CD14-positive monocyte (primary cell): ENCODE results near the gene CNOT6L. TPM values are rescaled to one million over a fixed set of nuclear protein-coding genes. Genes with fewer than 3 reads are reported as not detected.

Source experiments
- DNase-seq, 3 donors: peaks; one replicate each; pipeline ENCODE4 v3.0.0-alpha.2; 2011 to 2022
- H2AFZ ChIP-seq: 2 replicates; pipeline ENCODE4 v1.6.0; 2012; ENCODE audit warnings: mild to moderate bottlenecking, low read depth, low read length, inconsistent platforms; ENCODE audit not compliant: insufficient read depth, poor library complexity, severe bottlenecking
- H3K27ac ChIP-seq, 2 donors: 1 replicate in 1 of 2; 2 replicates in 1 of 2; pipeline ENCODE4 v1.5.1; 2012 to 2013; ENCODE audit warnings: low read length in 2 of 2, control low read depth in 1 of 2, inconsistent platforms in 1 of 2, low read depth in 1 of 2, mild to moderate bottlenecking in 1 of 2
- H3K27me3 ChIP-seq, 2 donors: one replicate each; pipeline versions ENCODE4 v1.6.0 to v1.6.1; 2011 to 2013; ENCODE audit warnings: low read length in 2 of 2; ENCODE audit not compliant: control insufficient read depth in 2 of 2, insufficient read depth in 2 of 2
- H3K36me3 ChIP-seq, 2 donors: replicated peaks in 1 of 2; 1 replicate in 1 of 2; 2 replicates in 1 of 2; pipeline versions ENCODE4 v1.5.1 to v1.6.1; 2012 to 2013; ENCODE audit warnings: low read length in 2 of 2, control low read depth in 1 of 2, inconsistent platforms in 1 of 2, mild to moderate bottlenecking in 1 of 2; ENCODE audit not compliant: insufficient read depth in 2 of 2, control insufficient read depth in 1 of 2
- H3K4me1 ChIP-seq, 2 donors: 1 replicate in 1 of 2; 2 replicates in 1 of 2; pipeline versions ENCODE4 v1.5.1 to v1.6.1; 2012 to 2013; ENCODE audit warnings: low read length in 2 of 2, control low read depth in 1 of 2, inconsistent platforms in 1 of 2, mild to moderate bottlenecking in 1 of 2, moderate library complexity in 1 of 2; ENCODE audit not compliant: insufficient read depth in 2 of 2, control insufficient read depth in 1 of 2
- H3K4me2 ChIP-seq: replicated peaks from 2 replicates; pipeline ENCODE3; 2012; ENCODE audit warnings: low read length, moderate library complexity, mild to moderate bottlenecking; ENCODE audit not compliant: poor library complexity, severe bottlenecking; ENCODE audit errors: extremely low read depth
- H3K4me3 ChIP-seq, 3 experiments: fragments of 200-600 bp in 1 of 3; sonication (generic) in 1 of 3; replicated peaks in 1 of 3; 1 replicate in 2 of 3; 2 replicates in 1 of 3; pipeline ENCODE4 v1.5.1; 2011 to 2013; ENCODE audit warnings: low read length in 3 of 3, mild to moderate bottlenecking in 3 of 3, control low read depth in 2 of 3, low read depth in 2 of 3, inconsistent platforms in 1 of 3, moderate library complexity in 1 of 3
- H3K79me2 ChIP-seq: 2 replicates; pipeline ENCODE4 v1.6.0; 2012; ENCODE audit warnings: mild to moderate bottlenecking, control low read depth, inconsistent platforms, low read length, moderate library complexity; ENCODE audit not compliant: insufficient read depth
- H3K9ac ChIP-seq: 2 replicates; pipeline ENCODE4 v1.6.0; 2017; ENCODE audit warnings: low read length, mild to moderate bottlenecking; ENCODE audit not compliant: insufficient read depth, poor library complexity, severe bottlenecking
- H3K9me3 ChIP-seq, 2 donors: replicated peaks in 1 of 2; 1 replicate in 1 of 2; 2 replicates in 1 of 2; pipeline versions ENCODE4 v1.5.1 to v1.6.1; 2012 to 2013; ENCODE audit warnings: low read length in 2 of 2, control low read depth in 1 of 2; ENCODE audit not compliant: control insufficient read depth in 1 of 2, insufficient read depth in 1 of 2
- H4K20me1 ChIP-seq: 2 replicates; pipeline ENCODE4 v1.6.0; 2012; ENCODE audit warnings: mild to moderate bottlenecking, low read length, control low read depth, moderate library complexity; ENCODE audit not compliant: insufficient read depth
- H3K27ac Mint-ChIP-seq, 7 donors: one replicate each; pipeline ENCODE4 v1.8.0; 2020; ENCODE audit warnings: mild to moderate bottlenecking in 7 of 7, mixed read lengths in 7 of 7, moderate library complexity in 6 of 7, inconsistent platforms in 2 of 7
- H3K27me3 Mint-ChIP-seq, 3 donors: one replicate each; pipeline ENCODE4 v1.8.0; 2021 to 2022; ENCODE audit warnings: low read depth in 3 of 3, mild to moderate bottlenecking in 3 of 3, mixed read lengths in 3 of 3, moderate library complexity in 3 of 3, inconsistent platforms in 1 of 3
- H3K36me3 Mint-ChIP-seq, 2 donors: one replicate each; pipeline ENCODE4 v1.8.0; 2020; ENCODE audit warnings: mixed read lengths in 2 of 2, inconsistent platforms in 1 of 2, mild to moderate bottlenecking in 1 of 2
- H3K4me1 Mint-ChIP-seq: one replicate; pipeline ENCODE4 v1.8.0; 2020; ENCODE audit warnings: mild to moderate bottlenecking, mixed read lengths
- H3K4me3 Mint-ChIP-seq, 2 donors: one replicate each; pipeline ENCODE4 v1.8.0; 2020; ENCODE audit warnings: mild to moderate bottlenecking in 2 of 2, mixed read lengths in 2 of 2, moderate library complexity in 1 of 2
- H3K9me3 Mint-ChIP-seq, 7 donors: one replicate each; pipeline ENCODE4 v1.8.0; 2020 to 2022; ENCODE audit warnings: mixed read lengths in 7 of 7, mild to moderate bottlenecking in 6 of 7, moderate library complexity in 6 of 7, inconsistent platforms in 2 of 7
- WGBS: methylation state at CpG from one replicate; pipeline ENCODE4 v1.1.5; 2013; ENCODE audit warnings: missing lambda C conversion rate; ENCODE audit not compliant: insufficient coverage; 5-methylcytosine and 5-hydroxymethylcytosine counted together
- intact Hi-C, 2 donors: fragments of 100-400 bp; cut with micrococcal nuclease; formaldehyde crosslinking; loops; one replicate each; pipeline versions ENCODE4 v1.15.0 to v1.15.1; 2023
- polyA plus RNA-seq, 3 donors: library from polyadenylated mRNA; depleted of rRNA in 1 of 3; unstranded in 2 of 3; stranded (reverse) in 1 of 3; fragments of 300-500 nt in 2 of 3; fragments of >200 nt in 1 of 3; fragmentation: Illumina TruSeq in 2 of 3; gene quantifications; 1 replicate in 2 of 3; 2 replicates in 1 of 3; pipeline ENCODE4 v1.2.3, GENCODE V29; 2012 to 2021
- TF ChIP-seq, protein P1 (sequence below): fragments of 200-600 bp; IDR thresholded peaks from one replicate; pipeline ENCODE4 v1.8.0; 2022; ENCODE audit warnings: antibody characterized with exemption, mild to moderate bottlenecking

The CNOT6L gene
- polyA plus RNA-seq, 3 donors, result 16.1 to 26.4 (median 26.3) TPM

DNA sequence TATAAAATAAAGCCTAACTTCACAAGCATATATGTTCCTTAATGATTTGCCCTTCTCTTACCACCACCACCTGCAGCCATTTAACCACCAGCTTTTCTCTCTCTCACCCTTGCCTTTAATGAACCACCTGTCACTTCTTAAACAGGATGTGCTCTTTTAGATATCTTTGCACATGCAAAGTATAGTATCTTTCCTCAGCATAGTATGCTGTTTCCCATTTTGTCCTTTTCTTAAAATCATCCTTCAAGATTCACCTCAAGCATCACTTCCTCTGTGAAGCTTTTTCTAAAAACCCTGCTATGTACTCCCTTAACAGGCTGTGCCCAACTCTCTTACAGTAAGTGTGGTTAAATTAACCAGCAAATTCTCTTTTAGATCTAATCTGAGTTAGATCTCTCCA is 8.2 kb upstream of the CNOT6L start:
- no peaks in the 10 kb centered on the region for H3K36me3 Mint-ChIP-seq
- peaks cover 7 to 9% of the 10 kb centered on the region in 2 donors for H3K4me1 ChIP-seq
- H3K4me3 Mint-ChIP-seq, result no peak overlapping the region
- H3K36me3 ChIP-seq, result no peaks in the 10 kb centered on the region
- no peaks in the 10 kb centered on the region for H3K27me3 ChIP-seq
- H3K4me1 Mint-ChIP-seq, result peaks cover 5% of the 10 kb centered on the region
- H3K9me3 Mint-ChIP-seq, result peaks cover 0 to 3% (median 0%) of the 10 kb centered on the region in 7 donors
- no peaks in the 10 kb centered on the region for H3K9me3 ChIP-seq
- peaks cover 1 to 4% (median 2%) of the 10 kb centered on the region in 3 donors for H3K27me3 Mint-ChIP-seq
- no peak overlapping the region for H3K27ac Mint-ChIP-seq
- no peak overlapping the region for H3K27ac ChIP-seq
- no peaks in the 10 kb centered on the region for H3K79me2 ChIP-seq
- no peaks in the 10 kb centered on the region for H4K20me1 ChIP-seq
- intact Hi-C loops, result no loop called here
- no peak overlapping the region for H3K4me2 ChIP-seq
- no peak for DNase-seq
- TF ChIP-seq, protein P1, sequence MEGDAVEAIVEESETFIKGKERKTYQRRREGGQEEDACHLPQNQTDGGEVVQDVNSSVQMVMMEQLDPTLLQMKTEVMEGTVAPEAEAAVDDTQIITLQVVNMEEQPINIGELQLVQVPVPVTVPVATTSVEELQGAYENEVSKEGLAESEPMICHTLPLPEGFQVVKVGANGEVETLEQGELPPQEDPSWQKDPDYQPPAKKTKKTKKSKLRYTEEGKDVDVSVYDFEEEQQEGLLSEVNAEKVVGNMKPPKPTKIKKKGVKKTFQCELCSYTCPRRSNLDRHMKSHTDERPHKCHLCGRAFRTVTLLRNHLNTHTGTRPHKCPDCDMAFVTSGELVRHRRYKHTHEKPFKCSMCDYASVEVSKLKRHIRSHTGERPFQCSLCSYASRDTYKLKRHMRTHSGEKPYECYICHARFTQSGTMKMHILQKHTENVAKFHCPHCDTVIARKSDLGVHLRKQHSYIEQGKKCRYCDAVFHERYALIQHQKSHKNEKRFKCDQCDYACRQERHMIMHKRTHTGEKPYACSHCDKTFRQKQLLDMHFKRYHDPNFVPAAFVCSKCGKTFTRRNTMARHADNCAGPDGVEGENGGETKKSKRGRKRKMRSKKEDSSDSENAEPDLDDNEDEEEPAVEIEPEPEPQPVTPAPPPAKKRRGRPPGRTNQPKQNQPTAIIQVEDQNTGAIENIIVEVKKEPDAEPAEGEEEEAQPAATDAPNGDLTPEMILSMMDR, result no peak
- H3K4me3 ChIP-seq, result no peak overlapping the region
- H3K9ac ChIP-seq, result no peak overlapping the region
- H2AFZ ChIP-seq, result no peak overlapping the region

DNA sequence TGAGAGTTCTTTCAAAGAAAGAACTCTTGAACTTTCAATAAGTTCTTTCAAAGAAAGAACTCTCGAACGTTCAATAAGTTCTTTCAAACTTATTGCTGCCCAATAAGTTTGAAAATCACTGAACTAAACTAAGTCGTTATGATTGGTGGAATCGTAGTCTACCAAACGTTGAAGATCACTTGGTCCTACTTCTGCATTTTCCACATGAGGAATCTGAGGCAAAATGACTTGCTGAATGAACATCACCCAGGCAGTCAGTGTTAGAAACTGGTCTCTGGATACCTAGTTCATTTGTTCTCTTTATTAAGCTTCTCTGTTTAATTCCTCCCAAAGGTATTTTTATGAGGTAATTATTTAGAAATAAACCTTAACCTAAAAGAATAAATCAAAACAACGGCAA is 7.1 kb upstream of the CNOT6L start:
- TF ChIP-seq, protein P1, result no peak
- H3K4me1 ChIP-seq, result peaks cover 17 to 20% of the 10 kb centered on the region in 2 donors
- Mint-ChIP-seq H3K27me3 (peaks cover 1 to 4% (median 2%) of the 10 kb centered on the region in 3 donors), H3K4me1 (peaks cover 15% of the 10 kb centered on the region), H3K36me3 (no peaks in the 10 kb centered on the region), H3K4me3 (no peak overlapping the region), H3K9me3 (peaks cover 0 to 3% (median 0%) of the 10 kb centered on the region in 7 donors), H3K27ac (no peak overlapping the region)
- H3K36me3 ChIP-seq, result no peaks in the 10 kb centered on the region
- no peak overlapping the region for H3K4me2 ChIP-seq
- no peaks in the 10 kb centered on the region for H4K20me1 ChIP-seq
- H3K27me3 ChIP-seq, result no peaks in the 10 kb centered on the region
- 63% methylated on average over 5 of the region's 6 CpGs for WGBS
- no peak overlapping the region for H3K27ac ChIP-seq
- intact Hi-C loops, result no loop called here
- H3K9me3 ChIP-seq, result no peaks in the 10 kb centered on the region
- no peak for DNase-seq
- H3K79me2 ChIP-seq, result peaks cover 3% of the 10 kb centered on the region
- no peak overlapping the region for H3K9ac ChIP-seq
- H2AFZ ChIP-seq, result no peak overlapping the region
- no peak overlapping the region for H3K4me3 ChIP-seq
